Placental epithelial cell (primary cell): ENCODE results near the gene INSM2. TPM values are rescaled to one million over a fixed set of nuclear protein-coding genes. Genes with fewer than 3 reads are reported as not detected.

Experiments used
- total RNA-seq: library from RNA; depleted of rRNA; stranded (reverse); fragments of >200 nt; gene quantifications from 2 replicates; pipeline ENCODE4 v1.2.3, GENCODE V29; 2012

INSM2 gene
- total RNA-seq: under 0.01 TPM in 1 of 2 replicates, not detected in the other

GRCh38 chr14:35533357-35534207 lies at the start of gene INSM2:
TSS of gene INSM2 (plus strand) at chr14:35534164. CDS start at chr14:35534253, 89 bp downstream.

Other genes starting within 250 kb of the INSM2 start
- 90.3 and 177 TPM in 2 replicates for gene PSMA6, start 241.8 kb upstream of the INSM2 start, total RNA-seq
- gene NFKBIA, start 129.4 kb upstream of the INSM2 start, total RNA-seq: 87.4 and 104 TPM in 2 replicates